GM12864 (cell line): ENCODE measurements around the gene GABRB2.

Experiments used
- DNase-seq: peaks from one replicate; pipeline ENCODE4 v3.0.0-alpha.2; 2011; ENCODE audit warnings: low read depth
- H3K4me3 ChIP-seq: 2 replicates; pipeline ENCODE4 v1.5.1; 2011; ENCODE audit warnings: mild to moderate bottlenecking, low read depth, low read length, control low read depth
- TF ChIP-seq, protein P1 (sequence below): IDR thresholded peaks from 2 replicates; pipeline ENCODE4 v1.5.1; 2011; ENCODE audit warnings: low read depth, mild to moderate bottlenecking, moderate library complexity, low read length, control low read depth, inconsistent platforms; ENCODE audit errors: missing control alignments

Gene GABRB2

DNA sequence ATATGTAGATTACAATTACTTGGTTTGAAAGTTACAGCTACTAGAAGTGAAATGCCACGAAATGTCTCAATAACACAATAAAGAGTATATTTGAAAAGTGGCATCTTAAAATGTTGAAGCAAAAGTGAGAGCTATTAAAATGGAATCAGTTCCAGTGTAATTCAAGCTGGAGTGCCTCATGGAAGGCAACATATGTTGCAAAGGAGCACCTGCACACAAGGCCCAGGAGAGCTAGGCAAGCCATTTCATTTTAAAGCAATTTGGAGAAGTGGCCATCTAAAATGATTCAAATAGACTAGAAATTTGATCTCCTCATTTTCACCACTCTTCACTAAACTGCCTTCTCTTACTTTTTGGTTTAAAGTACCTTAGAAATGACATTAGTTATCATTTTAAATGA is 167.8 kb downstream of the GABRB2 start:
- no peak overlapping the region for H3K4me3 ChIP-seq
- TF ChIP-seq, protein P1, sequence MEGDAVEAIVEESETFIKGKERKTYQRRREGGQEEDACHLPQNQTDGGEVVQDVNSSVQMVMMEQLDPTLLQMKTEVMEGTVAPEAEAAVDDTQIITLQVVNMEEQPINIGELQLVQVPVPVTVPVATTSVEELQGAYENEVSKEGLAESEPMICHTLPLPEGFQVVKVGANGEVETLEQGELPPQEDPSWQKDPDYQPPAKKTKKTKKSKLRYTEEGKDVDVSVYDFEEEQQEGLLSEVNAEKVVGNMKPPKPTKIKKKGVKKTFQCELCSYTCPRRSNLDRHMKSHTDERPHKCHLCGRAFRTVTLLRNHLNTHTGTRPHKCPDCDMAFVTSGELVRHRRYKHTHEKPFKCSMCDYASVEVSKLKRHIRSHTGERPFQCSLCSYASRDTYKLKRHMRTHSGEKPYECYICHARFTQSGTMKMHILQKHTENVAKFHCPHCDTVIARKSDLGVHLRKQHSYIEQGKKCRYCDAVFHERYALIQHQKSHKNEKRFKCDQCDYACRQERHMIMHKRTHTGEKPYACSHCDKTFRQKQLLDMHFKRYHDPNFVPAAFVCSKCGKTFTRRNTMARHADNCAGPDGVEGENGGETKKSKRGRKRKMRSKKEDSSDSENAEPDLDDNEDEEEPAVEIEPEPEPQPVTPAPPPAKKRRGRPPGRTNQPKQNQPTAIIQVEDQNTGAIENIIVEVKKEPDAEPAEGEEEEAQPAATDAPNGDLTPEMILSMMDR: no peak
- DNase-seq: no peak

DNA sequence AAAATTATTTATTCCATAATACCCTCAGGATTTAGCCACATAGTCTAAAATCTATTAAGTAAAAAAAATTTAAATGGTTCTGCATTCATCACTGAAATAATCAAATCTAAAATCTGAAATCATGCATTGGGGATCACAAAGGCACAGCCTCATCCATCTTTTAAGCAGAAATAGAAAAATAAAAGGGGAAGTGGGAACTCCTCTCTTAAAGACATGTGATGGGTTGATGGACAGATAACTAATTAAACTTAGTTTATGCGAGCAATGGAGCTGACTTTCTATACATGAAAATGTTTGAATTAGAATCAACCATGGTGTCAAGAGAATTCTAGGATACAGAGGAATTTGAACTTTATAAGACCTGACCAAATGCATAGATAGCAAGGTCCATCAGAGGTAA is 170.5 kb downstream of the GABRB2 start:
- no peak overlapping the region for H3K4me3 ChIP-seq
- DNase-seq: no peak
- TF ChIP-seq, protein P1: no peak

DNA sequence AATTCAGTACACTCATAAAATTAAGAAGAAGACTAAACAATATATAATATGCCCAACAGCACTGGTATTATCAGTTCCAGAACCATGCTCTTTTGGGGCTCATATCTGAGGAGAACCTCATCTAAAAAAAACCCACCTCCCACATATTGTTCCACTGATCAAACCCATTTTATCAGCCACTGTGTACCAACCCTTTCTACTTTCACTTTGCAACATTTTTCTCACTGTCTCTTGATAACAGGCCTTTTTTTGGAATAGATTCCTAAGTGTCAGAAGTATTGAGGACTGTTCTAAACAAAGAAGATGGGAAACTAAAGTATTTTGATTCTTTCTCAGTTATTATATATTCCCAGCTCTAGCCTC is 173.2 kb downstream of the GABRB2 start:
- no peak overlapping the region for H3K4me3 ChIP-seq
- DNase-seq: no peak
- TF ChIP-seq, protein P1: no peak

DNA sequence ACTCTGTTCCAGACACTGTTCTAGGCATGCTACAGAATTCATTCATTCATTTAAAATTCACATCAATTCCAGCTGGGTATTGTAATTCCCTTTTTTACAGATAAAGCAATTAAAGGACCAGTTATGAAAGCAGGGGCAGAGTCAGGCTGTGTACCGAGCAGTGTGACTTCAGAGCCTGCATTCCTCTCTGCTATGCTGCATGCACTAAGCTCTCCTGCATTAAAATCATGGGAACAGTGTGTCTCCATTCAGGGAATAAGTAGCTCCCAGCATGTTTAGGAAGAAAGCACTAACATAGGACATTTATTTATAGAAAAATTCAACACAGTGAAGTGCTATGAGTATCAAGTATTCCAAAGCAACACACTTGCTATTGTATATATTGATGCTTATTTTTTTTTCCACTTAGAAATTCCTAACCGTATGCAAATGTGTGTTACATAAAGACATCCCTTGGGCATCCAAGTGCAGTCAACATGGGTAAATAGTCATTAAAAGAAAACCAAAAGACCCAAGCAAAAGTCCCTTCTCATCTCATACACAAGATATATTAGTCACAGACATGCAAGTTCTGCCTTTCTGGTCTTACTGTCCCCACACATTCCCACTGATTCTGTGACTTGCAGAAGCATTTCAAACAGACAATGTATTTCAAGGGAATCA is 173.7 kb downstream of the GABRB2 start:
- DNase-seq: peak; percentile 2
- TF ChIP-seq, protein P1: no peak
- H3K4me3 ChIP-seq: no peak overlapping the region

DNA sequence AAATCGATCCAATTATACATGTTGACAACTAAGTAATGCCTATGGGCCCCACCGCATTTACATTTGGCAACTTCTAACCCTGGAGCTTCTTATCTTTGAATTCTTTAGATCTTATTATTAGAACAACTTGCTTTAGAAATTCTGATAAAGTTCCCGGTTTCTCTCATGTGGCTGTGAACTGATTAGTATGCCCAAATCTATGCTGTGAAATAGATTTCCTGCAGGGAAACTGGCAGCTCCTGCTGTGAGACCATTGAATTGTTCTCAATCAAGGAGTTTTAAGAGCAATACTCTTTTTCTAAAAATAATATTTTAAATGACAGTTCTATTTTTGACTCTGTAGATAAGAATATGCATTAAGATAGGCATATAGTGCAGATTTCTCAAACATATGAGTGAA is 177.5 kb downstream of the GABRB2 start:
- TF ChIP-seq, protein P1: no peak
- no peak for DNase-seq
- no peak overlapping the region for H3K4me3 ChIP-seq

DNA sequence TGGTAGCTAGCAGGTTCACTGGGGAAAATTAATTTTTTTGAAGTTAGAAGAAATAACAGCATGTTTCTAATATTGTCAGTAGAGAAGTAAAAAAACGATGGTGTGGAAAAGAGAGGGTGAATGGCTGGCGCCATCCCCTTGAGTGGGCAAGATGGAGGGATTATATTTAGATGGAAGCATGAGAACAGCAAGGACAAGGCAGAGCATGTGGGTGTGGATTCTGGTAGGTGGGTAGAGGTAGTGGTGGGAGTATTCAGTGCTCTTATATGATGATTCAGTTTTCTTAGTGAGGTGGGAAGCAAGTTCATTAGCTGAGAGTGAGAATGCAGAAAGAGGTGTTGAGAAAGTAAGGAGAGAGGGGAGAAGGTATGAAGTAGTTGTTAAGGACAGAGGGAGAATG is 188.1 kb downstream of the GABRB2 start:
- no peak overlapping the region for H3K4me3 ChIP-seq
- DNase-seq: no peak
- TF ChIP-seq, protein P1: no peak

DNA sequence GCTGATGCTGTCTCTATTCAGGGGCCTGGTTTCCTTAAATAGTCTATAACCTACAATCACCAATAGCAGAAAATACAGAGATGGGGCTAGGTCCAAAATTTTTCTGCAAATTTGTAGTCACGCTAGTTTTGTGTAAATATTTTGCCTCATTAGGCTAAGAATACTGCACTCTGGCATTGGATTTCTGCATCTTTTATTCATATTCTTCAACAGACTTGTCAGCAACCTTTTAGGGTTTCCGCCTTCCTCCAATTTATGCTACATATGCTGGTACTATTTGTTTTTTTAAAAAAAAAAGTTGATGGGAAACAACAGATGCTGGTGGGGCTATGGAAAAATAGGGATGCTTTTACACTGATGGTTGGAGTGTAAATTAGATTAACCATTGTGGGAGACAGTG is 202.3 kb downstream of the GABRB2 start:
- no peak for DNase-seq
- H3K4me3 ChIP-seq: no peak overlapping the region
- TF ChIP-seq, protein P1: no peak
